DMS53 (cell line): ENCODE results near the gene TERT.
"Not testable (repeated sequence)": the region's sequence is repeated elsewhere in the genome, so short reads cannot be mapped to it uniquely, and the experiment has no call there.

Source experiments
- DNase-seq: peaks from one replicate; lab custom pipeline; 2025; lab: John Stamatoyannopoulos, UW

The TERT gene

DNA sequence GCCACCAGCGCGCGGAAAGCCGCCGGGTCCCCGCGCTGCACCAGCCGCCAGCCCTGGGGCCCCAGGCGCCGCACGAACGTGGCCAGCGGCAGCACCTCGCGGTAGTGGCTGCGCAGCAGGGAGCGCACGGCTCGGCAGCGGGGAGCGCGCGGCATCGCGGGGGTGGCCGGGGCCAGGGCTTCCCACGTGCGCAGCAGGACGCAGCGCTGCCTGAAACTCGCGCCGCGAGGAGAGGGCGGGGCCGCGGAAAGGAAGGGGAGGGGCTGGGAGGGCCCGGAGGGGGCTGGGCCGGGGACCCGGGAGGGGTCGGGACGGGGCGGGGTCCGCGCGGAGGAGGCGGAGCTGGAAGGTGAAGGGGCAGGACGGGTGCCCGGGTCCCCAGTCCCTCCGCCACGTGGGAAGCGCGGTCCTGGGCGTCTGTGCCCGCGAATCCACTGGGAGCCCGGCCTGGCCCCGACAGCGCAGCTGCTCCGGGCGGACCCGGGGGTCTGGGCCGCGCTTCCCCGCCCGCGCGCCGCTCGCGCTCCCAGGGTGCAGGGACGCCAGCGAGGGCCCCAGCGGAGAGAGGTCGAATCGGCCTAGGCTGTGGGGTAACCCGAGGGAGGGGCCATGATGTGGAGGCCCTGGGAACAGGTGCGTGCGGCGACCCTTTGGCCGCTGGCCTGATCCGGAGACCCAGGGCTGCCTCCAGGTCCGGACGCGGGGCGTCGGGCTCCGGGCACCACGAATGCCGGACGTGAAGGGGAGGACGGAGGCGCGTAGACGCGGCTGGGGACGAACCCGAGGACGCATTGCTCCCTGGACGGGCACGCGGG is at the start of gene TERT:
TERT (minus strand) TSS at position 234 of the 815 bp plus-strand sequence; CDS start at position 155, 79 bp downstream.
- DNase-seq, result peak; percentile 95

DNA sequence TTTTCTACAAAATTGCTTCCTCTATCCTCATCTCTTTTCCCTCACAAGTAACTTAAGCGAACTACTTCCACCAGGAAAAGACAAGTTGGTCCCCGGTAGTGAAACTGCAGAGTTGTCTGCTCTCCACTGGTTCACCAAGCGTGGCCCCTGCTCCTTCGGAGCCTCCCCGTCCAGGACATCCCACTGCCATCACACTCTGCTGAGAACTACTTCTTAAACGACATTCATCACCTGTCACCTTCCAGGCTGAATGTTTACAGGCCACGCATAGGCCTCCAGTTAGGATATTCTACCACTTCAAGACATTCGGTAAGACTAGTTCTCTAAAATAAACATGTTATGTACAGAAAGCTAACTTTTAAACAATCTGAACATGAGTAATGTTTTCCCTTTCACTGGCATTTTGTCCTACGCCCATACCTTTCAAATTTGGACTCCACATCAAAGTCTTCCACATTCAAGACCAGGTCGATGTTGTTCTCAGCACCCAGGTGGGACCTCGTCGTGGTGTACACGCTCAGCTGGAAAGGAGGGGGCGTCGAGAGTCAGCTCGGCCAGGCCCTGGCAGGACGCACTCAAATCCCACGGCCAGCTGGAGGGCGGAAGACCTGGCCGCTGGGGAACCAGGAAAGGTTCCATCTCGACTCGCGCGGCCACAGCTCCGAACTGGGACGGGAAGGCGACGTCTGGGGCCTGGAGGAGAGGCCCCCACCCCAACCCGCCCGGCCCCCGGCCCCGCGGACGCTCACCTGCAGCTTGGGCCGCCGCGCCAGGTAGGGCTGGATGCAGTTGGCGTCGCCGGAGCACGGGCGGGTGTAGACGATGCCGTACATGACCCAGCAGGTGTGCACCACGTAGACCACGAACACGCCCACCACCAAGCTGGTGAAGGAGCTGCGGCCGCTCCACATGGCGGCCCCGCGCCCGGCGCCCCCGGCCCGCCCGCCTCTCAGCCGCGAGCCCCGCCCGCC is 49.3 kb upstream of the TERT start:
- DNase-seq, result peak; percentile 73

DNA sequence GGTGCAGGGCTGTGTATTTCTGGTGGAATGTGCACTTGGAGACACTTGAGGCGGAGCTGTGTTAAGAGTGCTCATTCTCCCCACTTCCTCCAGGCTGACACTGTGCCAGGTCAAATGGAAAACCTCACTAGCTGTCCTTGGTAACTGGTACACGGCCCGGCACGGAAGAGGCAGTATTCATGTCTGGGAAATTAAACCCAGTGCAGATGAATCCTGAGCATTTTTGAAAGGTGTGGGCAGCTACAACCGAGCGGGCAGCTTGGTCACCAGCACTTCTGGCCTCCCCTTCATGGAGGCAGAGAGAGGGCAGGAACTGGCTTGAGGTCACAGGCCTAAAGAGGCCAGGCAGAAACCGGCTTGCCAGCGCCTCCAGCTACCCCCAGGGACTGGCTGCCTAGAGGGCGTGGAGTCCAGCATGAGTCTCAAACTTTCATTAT is 48.5 kb upstream of the TERT start:
- DNase-seq, result no peak

DNA sequence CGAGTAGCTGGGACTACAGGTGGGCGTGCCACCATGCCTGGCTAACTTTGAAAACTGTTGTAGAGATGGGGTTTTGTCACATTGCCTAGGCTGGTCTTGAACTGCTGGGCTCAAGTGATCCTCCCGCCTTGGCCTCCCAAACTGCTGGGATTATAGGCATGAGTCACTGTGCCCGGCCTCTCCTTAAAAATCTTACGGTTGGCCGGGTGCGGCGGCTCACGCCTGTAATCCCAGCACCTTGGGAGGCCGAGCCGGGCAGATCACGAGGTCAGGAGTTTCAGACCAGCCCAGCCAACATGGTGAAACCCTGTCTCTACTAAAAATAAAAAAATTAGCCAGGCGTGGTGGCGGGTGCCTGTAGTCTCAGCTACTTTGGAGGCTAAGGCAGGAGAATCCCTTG is 47.8 kb upstream of the TERT start:
- DNase-seq, result not testable (repeated sequence)

DNA sequence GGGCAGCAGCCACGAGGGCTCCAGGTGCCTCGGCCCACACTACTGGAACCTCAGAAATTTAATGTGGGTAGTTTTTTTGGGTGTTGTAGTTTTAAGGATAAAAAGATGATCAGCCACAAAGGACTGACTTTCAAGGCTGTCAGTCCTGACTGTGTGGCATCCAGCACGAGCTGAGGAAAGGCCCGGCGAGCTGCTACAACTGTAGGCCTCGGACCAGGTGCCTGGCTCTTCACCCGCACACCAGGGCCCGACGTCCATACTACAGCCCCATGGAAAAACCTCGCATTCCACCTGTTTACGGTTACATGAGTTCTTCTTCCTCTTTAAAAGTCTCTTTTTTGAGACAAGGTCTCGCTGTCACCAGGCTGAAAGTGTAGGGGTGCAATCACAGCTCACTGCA is 47.4 kb upstream of the TERT start:
- DNase-seq, result no peak

DNA sequence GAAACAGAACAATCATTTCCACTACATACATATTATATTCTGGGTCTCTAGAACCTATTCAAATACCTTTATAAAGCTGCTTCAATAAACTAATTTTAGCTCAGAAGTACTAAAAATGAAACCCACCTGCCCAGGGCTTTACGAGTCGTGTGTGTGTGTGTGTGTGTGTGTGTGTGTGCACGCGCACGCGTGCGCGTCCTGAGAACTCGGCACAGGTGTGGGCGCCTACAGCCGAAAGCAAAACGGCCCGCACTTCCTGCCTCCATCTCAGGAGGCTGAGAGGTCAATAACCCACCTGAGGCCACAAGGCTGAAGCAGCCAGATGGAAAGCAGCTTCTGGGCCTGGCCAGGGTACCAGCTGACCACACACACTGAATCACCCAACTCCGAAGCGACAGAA is 47.0 kb upstream of the TERT start:
- DNase-seq, result no peak

DNA sequence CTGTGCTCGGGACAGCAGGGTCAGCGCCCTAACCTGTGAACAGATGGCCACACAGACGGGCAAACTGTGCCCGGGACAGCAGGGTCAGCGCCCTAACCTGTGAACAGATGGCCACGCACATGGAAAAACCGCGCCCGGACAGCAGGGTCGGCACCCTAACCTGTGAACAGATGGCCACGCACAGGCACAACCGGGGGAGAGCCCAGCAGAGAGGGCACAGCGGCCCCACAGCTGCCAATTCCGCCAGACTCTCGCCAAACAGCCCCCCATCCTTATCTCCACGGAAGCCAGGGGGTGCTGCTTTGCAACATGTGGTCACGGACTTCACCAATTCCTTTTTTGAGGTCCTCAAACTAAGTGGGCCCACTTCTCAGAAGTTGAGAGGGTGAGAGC is 44.9 kb upstream of the TERT start:
- not testable (repeated sequence) for DNase-seq

DNA sequence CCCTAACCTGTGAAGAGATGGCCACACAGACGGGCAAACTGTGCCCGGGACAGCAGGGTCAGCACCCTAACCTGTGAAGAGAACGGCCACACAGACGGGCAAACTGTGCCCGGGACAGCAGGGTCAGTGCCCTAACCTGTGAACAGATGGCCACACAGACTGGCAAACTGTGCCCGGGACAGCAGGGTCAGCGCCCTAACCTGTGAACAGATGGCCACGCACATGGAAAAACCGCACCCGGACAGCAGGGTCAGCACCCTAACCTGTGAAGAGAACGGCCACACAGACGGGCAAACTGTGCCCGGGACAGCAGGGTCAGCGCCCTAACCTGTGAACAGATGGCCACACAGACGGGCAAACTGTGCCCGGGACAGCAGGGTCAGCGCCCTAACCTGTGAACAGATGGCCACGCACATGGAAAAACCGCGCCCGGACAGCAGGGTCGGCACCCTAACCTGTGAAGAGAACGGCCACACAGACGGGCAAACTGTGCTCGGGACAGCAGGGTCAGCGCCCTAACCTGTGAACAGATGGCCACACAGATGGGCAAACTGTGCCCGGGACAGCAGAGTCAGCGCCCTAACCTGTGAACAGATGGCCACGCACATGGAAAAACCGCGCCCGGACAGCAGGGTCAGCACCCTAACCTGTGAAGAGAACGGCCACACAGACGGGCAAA is 44.4 kb upstream of the TERT start:
- DNase-seq, result not testable (repeated sequence)

DNA sequence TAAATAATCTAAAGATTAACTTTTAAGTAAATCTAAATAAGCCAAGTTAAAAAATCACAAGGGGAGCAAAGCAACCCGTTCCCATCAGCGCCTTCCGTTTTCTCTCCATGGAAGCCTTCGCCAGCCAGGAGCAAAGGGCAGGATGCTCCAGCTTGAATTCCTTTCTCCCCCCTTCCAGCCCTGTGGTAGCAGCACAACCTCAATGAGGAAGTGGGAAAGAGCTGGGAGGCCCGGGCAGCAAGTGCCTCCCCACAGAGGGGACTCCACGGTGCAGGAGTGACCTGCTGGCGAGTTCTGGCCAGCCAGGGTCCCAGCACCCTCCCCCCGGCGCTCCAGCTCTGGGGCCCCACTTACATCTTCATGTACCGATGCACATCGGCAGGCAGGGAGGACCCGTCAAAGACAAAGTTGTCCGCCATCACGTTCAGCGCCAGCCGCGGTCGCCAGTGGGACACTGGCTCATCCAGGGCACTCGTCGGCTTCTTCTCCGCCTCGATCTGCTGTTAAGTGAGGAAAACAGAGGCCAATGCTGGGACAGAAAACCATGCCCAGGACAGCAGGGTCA is 43.7 kb upstream of the TERT start:
- no peak for DNase-seq

DNA sequence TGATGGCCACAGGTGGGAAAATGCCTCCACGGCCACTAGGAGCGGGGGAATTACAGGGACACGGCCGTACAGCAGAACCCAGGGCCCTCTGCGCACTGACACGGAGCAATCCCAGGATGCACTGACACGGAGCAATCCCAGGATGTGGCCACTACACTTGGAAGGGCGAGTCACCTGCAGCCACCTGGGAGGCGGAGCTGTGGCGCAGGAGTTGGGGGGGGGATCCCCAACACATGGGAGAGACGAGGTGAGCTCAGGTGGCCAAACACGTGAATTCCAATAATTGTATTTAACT is 43.3 kb upstream of the TERT start:
- DNase-seq, result no peak

DNA sequence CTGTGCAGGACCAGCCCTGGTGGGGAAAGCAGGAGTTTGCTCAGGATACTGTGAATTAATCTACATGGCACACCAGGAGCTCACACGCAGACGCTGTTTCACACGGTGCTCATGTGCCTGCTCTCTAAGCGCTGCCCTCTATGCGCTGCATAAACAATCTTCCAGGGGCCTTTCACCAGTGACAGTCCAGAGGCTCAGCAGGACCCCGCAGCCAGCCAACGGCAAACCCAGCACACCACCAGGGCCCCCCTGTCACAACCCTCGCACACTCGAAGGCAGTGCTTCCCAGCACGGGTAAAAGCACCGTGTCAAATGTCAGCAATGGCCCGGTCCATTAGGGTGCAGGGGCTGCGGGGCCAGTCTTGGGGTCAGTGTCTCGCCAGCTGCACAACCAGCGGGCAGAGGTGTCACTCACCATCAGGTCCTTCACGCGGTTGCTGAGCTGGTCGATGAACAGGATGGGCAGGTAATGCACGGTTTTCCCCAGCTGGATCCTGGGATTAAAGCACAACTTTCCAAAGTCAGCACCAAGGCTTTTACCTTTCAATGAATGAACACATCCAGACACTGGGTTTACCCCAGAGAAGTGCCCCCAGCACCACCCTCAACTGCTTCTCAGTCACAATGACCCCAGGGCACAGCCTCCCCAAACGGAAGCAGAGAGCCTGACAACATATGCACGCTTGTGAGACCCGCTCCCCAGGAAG is 42.8 kb upstream of the TERT start:
- no peak for DNase-seq

DNA sequence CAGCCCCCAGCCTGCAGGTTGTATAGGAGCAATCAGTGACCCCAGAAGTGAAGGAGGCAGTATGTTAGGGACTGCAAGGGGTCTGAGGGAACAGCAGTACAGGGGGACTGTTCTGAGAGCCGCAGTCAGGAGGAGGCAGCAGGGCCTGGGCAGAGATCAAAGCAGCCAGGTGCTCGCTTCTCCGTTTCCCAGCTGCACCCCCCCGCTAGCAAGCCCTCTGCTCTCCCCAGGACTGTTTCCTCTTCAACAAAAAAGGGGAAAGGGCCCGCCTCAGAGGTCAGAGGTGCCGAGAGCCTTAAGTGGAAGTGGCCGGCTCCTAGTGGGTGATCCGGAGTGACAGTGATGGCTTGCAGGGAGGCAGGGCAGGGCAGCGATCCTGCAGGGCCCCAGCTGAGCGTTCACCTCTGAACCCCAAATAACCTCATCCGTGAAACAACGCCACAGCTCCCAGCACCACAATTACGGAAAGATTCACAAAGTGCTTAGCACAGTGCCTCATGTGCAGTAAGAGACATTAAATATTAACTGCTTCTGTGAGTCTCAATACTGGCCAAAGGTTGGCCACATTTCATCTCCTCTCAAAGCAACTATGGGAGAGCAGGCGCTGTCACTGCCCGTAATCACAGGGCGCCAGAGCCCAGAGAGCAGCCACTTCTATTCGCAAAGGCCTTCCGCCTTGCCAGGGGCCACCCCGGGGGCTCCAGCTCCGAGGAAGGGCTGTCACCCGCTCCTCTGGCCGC is 42.1 kb upstream of the TERT start:
- DNase-seq, result no peak

DNA sequence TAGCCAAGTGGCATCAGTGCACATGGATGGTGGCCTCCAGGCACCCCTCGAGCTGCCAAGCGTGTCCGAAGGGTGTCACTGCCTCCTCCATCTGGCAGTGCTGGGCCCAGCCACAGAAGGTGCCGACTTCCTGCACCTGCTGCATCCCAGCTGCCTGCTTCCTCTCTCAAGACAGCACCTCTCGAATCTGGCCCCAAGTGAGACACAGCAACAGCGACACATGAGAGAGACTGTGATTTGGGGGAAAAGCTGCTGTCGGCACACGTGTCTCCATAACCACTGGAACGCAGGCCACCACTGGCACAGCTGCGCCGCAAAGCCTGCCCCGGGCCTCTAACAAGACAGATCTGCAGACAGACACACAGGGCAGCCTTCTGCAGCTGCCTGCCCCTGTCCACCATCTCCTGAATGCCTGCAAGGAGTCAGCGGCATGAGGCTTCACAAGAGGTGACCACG is 41.3 kb upstream of the TERT start:
- DNase-seq, result no peak

DNA sequence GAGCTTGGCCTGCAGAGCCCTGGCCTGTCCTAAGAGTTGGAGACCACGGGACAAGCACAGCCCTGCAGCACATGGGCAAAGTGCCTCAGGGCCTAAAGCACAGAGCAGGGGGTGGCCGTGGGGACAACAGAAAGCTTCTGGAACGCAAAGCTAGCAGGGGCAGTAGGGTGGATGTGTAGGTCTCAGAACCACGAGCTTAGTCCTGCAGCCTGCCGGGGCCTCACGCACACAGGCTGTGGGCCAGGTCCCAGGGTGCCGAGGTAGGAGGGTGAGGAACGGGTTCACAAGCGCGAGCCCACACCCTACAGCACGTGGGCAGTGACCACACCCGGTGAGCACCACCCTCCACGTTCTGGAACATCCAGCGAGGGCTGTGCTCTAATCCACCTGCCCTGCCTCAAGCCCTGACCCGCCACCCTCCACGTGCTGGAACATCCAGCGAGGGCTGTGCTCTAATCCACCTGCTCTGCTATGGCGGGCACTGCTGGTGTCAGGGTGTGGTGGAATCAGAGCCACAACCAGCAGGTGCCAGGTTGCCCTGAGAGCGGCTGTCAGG is 40.8 kb upstream of the TERT start:
- no peak for DNase-seq

DNA sequence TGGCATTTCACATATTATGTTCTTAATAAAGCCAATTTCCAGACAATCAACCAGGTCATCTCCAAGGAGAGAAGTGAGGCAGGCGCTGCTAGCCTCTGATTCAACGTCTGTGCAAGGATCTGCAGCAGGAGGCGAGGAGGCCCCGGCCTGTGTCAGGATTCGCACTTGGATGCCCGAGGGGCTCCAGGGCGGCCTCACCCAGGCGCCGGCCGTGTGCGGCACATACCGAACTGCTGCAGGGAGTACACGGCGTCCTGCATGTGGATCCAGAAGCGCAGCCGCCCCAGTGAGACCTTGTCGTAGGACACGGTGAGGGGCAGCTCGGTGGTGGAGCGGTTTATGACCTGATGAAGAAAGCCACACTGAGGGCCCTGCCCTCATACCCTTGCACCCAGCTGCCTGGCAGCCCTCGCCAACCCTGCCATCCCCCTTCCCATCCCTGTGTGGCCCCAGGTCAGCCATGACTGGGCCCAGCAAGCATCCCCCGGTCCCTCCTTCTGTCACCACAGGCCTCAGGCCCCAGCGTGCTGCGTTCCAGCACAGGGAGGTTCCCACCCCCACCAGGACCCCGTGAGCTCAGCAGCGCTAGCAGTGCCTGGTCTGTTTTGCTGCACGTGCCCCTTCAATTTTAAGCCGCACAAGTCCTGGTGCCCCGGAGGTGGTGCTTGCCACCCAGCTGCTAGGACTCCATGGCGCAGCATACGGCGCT is 40.1 kb upstream of the TERT start:
- DNase-seq, result no peak

DNA sequence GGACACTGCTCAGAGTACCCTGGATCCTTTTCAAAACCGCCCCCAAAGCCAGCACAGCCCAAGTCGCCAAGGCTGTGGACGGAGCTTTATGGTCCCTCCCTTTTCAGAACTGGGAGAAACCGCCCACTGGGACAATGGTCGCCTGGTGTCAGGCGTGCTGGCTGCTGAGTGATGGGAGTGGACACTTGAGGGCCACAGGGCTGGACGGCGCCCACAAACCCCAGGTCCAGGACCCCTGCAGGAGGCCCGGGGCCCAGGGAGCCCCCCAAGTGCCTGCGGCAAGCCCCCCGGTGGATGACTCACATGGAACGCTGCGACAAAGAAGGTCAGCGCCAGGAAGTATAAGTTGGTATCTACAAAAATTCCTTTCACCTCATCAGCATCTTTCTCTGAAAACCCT is 39.1 kb upstream of the TERT start:
- no peak for DNase-seq

DNA sequence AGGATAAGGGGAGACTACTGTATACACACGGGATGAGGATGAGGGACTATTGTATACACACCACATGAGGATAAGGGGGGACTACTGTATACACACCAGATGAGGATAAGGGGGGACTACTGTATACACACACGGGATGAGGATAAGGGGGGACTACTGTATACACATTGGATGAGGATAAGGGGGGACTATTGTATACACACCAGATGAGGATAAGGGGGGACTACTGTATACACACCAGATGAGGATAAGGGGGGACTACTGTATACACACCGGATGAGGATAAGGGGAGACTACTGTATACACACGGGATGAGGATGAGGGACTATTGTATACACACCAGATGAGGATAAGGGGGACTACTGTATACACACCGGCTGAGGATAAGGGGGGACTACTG is 38.4 kb upstream of the TERT start:
- not testable (repeated sequence) for DNase-seq

DNA sequence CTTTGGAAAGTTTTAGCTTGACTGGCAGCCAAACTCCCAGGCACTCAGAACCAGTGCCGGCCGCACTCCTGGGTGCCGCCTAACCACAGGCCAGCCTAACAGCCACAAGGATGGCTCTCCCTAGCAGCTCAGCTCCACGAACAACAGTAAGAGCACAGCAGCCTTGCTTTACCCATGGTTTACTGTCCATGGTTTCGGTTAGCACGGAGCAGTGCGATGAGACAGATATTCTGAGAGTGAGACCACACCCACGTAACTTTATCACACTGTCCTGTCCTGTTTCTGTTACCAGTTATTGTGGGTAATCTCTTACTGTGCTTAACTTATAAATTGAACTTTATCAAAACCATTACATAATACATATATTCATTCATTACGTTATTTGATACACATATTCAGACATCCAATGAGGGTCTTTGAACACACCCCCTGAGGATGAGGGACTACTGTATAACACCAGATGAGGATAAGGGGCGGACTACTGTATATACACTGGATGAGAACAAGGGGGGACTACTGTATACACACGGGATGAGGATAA is 37.7 kb upstream of the TERT start:
- DNase-seq, result no peak

DNA sequence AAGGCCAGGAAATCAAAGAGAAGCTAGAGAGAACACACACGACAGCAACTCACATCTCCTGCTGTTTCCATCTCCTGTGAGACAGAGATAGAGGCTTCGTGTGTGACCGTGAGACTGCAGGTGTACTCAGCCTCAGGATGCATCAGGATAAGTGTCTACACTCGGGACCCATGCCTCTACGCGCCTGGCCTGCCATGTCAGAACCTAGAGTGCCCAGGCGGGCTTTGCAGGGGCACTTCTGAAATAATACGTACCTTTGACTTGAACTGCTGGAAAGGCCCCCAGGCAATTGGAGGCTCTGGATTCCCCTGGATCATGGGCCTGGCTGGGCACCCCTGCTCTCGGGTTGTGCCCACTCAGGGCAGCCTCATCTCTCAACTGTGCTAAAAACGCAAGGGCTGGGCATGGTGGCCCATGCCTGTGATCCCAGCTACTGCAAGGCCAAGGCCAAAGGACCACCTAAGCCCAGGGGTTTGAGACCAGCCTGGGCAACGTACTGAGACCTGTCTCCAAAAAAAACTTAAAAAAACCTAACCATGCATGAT is 37.1 kb upstream of the TERT start:
- no peak for DNase-seq
